RPMI8226 (cell line): ENCODE measurements around the gene BIN1.
"Not testable (repeated sequence)": the region's sequence is repeated elsewhere in the genome, so short reads cannot be mapped to it uniquely, and the experiment has no call there.

Experiments
- DNase-seq: peaks from one replicate; pipeline ENCODE4 v3.0.0-alpha.2; 2015

BIN1 gene

DNA sequence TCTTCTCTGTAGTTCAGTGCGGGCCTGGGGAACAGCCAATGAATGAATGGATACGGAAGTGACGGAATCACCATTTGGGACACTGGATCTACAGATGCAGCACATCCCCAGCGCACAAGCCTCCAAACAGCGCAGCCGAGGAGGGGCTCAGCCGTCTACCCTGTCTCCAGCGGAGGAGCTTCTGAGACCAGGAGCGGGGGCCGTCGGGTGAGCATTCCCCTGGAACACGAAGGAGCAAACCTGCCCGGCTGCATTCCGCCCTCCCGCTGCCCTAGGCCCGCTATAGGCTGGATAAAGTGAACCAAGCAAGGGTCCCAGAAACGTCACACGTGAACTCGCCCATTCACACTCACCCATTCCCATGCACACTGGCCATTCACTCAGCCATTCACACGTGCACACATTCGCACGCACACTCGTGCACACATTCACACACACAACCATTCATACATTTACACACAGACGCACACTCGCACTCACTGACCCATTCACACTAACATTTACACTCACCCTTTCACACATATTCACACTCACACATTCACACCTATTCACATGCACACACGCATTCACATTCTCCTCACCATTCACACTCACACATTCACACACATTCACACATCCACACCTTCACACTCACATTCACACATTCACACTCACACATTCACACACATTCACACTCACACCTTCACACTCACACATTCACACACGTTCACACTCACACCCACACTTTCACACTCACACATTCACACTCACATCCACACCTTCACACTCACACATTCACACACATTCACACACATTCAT, 63.4 kb downstream of the BIN1 start:
- no peak for DNase-seq

DNA sequence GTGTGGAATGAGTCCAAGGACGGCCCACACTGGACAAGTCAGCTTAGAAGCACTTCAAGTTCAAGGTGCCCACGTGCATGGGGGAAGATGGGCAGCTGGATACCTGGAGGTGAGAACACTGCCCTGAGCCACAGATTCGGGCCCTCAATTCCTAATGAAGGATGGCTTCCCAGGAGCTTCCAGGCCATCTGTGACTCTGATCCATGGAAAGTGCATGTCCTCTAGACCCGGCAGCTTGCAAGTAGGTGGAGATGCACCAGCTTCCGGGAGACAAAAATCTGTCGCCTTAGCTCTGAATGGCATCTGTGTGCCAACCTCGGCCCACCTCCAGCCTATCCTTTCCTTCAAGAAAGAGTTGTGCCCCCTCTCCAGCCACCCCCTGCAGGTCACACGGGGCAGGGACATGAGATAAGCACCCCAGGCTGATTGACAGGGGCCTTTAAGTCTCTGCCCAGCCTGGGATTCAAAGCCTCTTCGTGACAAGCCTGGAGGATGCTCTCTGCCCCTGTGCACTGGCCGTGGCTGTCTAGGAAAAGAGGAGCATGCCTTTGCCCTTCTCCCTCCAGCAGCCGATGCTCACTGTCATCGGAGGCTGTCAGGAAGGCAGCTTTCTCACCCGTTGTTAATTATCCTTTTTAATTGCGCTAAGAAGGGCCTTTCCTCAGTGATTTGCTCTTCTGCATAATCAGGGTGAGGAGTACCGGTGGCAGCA, 65.5 kb downstream of the BIN1 start:
- no peak for DNase-seq

DNA sequence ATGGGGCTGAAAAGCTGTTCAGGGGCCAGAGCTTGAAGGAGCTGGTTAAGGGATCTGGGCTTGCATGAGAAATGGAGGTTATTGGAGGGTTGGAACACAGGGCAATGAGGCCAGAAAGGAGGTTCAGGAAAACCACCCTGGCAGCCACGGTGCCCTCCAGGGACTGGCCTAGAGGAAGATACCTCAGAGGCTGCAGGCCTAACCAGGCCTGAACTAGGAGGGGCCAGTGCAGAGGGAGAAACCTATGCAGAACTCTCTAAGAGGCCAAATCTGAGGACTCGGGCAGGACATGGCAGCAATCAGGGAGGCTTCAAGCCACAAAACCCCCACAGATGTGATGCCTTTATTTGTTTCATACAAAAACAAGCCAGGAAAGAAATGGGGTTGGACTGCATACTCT, 66.8 kb downstream of the BIN1 start:
- no peak for DNase-seq

DNA sequence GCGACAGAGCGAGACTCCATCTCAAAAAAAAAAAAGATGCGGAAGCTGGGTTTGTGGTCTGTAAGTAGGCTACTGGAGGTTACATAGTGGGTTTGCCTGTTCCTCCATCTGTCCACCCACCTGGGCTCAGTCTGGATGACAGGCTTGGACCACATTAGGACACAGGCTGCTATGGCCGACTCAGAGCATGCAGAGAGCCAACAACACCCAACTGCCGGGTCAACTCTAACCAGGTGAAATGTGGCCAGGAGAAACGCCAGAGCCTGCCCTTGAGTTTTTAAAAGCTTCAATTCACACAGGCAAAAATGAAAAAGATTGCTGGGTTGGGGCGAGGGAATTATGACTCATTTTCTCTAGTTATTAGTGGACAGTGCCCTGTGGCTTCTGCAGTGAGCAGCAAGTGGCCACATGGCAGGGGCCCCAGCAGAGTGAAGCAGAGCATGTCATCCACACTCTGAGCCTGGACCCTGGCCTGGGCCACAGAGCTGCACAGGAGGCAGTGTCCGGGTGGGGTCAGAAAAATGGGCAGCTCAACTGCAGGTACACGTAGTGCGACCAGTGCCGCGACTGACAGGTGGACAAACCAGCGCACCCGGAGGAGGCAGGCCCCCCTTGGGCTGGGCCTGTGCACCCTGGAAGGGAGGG, 67.4 kb downstream of the BIN1 start:
- no peak for DNase-seq

DNA sequence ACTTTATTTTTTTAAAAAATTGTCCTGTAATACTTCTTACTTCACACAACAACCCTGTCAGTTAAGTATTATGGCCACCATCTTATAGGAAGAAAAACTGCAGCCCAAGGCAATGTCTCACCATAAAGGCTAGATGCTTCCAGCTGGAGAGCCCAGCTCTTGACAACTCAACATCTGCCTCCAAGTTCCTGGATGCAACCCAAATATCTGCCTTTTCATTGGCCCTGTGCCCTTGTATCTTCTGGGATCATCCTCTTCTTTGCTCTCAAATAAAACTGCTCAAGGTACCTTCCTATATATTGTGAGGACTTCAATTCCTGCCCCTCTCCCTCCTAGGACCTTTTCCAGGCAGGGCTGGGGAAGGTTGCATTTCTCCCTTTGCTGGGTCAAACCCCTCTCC, 69.5 kb downstream of the BIN1 start:
- no peak for DNase-seq

DNA sequence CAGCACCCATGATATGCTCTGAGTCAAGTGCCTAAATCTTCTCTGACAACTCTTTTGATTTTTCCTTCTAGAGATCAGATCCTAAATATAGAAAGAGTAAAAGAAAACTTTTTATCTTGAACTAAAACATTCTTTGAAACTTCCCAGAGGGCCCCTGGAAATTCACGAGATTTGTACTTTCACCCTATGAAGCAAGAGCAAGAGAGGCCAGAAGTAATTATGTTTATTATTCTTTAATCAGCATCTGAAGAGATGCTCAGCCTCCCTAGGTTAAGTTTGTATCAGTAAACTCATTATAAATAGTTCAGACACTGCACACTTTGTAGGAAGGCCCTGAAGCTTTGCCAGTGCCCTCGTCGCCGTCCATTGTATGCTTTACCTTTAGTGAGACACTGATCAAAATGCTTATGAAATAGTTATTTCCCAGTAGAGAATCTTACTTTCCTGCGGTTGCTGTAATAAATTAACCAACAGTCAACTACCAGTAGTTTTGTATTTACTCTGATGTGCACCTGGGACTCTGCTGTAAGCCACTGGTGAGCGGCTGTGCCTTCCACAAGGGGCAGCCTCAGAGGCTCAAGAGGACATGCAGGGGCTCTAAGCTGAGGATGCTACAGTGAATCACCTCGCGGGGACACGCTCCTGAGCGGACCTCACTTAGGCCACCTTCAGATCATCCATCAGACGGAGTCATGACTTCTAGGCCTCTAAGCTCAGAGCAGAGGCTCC, 71.9 kb downstream of the BIN1 start:
- no peak for DNase-seq

DNA sequence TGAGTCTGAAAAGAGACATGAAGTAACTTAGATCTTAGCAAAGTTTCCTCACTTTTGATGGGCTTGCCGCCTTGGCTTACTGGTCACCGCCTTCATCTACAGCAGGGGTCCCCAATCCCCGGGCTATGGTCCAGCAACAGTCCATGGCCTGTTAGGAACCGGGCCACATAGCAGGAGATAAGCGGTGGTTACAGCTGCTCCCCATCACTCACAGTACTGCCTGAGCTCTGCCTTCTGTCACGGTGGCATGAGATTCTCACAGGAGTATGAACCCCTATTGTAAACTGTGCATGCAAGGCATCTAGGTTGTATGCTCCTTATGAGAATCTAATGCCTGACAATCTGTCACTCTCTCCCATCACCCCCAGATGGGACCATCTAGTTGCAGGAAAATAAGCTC, 72.9 kb downstream of the BIN1 start:
- no peak for DNase-seq

DNA sequence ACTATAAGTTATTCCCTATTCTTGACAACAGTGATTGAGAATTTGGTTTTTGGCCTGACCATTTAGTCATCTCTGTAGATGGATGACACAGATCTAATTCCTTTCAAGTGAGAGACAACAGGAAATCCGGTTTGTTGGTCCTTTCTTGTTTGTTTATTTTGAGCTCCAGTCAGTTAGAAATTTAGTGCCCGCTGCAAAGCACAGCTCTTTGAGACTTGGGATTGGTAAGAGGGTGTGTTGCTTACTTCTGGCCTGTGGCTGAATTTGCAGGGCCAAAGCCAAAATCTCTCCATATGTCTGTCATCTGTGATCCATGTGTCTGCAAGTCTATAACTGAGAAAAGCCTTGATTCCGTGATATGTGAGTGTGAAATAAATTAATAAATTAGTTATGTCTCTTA, 74.3 kb downstream of the BIN1 start:
- DNase-seq, result no peak

DNA sequence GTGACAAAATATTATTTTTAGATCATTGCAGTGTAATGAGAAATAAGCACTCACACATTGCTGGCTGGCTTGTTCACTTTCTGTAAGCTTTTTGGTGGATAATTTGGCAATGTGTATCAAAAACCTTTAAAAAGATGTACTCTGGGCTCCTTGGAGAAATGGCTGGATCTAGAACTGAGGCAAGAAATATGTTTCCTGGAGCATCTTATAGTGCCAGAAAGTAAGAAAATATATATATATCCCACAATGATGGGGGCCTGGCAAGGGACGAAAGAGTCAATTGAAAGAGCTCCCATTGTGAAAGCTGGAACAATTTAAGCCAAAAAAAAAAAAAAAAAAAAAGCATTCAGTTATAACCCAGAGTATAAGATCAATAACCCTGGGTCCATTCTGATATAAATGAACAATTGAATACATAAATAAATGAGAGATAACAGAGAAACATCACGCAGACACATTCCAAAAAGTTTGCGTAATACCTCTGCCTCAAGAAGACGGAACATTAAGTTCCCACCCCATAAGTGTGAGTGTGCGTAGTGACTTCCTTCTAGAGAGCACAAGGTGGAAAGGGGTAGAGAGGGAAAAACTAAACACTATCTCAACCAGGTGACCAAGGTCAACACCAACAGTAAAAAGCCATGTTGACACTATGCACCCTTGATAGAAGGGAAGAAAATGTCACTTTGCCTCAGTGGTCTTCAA, 77.5 kb downstream of the BIN1 start:
- no peak for DNase-seq

DNA sequence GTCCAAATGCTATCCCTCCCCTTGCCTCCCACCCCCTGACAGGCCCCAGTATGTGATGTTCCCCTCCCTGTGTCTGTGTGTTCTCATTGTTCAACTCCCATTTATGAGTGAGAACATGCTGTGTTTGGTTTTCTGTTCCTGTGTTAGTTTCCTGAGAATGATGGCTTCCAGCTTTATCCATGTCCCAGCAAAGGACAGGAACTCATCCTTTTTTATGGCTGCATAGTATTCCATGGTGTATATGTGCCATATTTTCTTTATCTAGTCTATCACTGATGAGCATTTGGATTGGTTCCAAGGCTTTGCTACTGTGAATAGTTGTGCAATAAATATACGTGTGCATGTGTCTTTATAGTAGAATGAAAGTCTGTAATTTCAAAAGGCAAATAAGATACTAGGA, 78.2 kb downstream of the BIN1 start:
- DNase-seq, result not testable (repeated sequence)

DNA sequence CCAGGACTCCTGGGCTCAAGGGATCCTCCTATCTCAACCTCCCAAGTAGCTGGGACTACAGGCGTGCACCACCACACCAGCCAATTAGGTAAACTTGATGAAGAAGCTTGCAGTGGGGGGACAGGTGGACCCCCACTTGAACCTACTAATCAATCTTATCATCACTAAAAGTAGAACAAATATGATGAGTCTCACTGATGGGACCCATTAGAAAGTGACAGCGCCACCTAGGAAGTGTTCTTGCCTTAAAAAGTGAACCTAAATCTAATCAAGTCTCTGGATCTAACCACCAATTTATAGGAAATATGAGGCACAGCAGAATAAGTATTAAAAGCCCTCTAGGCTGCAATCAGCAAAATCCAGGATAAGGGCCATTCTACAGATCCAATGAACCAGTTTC, 79.2 kb downstream of the BIN1 start:
- no peak for DNase-seq

DNA sequence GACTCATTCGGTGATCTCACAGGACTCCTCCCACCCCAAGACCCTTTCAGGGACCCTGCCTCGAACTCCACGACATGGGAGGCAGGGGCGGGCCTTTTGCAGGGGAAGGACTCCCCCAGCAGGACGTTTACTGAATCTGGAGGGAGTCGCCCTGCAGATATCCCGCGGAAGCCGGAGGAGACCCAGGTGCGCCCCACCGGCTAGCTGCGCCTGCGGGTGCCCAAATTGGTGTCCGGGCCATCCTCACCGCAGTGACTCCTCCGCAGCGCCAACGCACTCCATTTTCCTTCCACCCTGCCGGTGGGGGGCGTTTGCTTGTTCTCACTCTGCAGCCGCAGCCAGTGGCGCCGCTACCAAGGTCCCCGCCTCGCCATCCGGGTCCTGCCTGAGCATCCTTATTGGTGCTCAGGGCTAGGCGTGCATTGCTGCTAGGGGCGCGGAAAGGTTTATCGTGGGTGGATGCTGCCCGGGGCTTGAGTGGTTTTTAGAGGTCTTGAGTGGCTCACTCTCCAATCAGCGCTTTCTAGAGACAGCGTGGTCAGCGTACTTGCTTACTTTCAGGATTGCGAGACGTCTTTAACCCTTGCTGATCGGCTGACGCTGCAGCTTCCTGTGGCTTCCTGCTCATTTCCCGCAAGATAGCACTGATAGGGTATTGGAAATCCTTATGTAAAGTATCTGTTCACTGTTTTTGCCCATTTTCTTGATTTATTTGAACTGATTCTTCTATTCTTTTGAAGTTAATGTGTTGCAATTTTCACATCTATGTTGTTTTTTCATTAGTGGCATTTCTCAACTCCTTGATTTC, 81.4 kb downstream of the BIN1 start:
- peak; percentile 42 for DNase-seq

DNA sequence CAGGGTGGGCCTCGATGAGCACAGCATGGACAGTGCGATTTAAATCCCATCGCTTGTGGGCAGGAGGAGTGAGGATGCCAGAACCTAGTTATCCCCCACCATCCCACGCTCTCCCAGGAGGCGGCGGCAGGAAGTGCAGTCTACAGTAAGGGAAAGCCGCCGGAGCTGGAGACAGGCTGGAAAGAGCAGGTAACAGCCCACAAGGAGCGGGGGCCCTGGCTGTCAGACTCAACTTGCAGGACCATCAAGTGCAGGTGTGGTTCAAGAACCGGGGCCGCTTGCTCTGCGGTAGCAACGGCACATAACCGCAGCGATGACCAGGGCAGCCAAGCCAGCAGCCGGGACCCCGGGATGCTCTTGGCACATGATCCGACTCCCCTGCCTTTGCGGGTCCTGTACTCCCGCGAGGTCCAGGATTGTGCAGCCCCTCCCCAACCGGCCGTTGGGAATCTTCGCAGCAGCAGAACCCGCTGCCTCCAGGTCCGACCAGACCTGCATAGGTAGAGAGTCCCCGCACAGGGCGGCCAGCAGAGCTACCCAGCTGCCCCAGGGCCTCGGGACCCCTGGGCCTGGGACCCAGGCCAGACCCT, 82.1 kb downstream of the BIN1 start:
- no peak for DNase-seq

DNA sequence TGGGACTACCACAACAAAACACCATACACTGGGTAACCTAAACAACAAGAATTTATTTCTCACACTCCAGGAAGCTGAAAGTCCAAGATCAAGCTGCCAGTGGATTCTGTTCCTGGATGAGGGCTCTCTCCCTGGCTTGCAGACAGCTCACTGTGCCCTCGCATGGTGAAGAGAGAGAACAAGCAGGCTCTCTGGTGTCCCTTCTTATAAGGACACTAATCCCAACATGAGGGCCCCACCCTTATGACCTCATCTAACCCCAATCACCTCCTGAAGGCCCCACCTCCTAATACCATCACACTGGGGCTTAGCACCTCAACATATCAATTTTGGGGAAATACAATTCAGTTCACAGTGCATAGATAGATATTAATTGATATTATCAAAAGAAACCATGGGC, 83.5 kb downstream of the BIN1 start:
- no peak for DNase-seq

DNA sequence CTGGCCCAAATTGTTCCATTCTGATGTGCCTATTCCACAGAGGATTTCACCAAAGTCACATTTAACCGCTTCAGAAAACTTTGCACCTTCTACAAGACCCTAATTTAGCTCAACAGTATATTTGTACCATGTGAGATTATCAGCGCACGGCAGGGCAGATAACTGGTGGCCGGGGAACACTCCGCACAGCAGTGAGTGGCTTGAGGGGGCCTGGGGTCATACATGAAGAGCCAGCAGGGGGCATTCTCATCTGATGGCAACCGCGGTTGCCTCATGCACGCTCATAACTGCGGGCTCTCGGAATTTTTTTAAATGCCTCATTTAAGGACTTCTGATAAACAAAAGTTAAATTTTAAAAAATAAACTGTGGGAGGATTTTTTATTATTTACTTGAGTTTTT, 84.1 kb downstream of the BIN1 start:
- DNase-seq, result no peak

DNA sequence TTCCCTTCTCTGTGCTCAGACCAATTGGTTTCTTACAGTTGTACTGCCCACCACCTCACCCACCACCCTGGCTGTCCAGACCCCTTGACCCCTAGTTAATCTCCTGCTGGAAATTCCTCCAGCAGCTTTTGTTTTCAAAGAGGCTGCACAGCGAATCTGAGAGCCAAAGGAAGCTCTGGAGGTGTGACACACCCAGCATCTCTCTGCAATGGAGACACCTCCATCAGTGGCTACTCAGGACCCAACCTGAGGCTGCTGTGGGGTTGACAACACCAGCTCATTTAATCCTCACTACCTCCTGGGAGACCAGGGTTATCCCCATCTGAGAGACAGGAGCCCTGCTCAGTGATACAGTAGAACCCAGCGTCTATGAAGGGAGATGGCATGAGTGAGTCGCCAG, 86.4 kb downstream of the BIN1 start:
- DNase-seq, result no peak

DNA sequence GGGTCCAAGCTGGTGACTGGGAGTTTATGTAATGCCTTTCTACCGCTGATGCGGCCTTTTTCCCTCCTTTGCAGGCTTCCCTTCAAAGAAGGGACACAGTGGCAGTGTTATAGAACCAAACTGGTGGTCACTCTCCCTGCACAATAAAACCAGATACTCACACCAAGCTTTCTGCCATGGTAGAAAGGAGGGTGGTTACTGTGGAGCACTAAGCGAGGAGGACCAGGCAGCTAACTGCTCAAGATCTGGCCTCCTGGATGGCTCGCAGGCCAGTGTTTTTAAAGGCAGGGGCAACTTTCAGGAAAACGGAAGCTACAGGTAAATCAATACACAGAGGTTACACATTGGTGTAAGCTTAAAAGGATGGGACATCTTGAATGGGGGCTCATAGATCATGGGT, 89.4 kb downstream of the BIN1 start:
- DNase-seq, result no peak

DNA sequence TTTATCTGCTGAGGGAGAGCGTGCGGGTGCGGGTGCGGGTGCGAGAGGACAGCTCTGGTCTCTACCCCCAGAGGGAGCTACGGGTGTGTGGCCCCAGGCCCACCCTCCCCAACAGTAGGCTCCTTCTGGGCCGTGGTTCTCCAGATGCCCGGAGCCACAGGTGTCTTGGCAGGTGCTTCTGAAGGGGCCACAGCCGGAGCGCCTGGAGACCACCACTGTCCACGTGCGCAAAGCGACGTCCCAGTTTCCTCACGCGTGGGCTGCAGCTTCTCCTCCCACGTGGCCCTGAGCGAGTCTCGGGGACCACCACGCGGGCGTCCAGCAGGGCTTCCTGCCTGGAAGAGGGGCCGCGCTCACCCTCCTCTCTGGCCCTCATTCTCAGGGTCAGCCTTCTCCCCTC, 90.6 kb downstream of the BIN1 start:
- DNase-seq, result no peak

DNA sequence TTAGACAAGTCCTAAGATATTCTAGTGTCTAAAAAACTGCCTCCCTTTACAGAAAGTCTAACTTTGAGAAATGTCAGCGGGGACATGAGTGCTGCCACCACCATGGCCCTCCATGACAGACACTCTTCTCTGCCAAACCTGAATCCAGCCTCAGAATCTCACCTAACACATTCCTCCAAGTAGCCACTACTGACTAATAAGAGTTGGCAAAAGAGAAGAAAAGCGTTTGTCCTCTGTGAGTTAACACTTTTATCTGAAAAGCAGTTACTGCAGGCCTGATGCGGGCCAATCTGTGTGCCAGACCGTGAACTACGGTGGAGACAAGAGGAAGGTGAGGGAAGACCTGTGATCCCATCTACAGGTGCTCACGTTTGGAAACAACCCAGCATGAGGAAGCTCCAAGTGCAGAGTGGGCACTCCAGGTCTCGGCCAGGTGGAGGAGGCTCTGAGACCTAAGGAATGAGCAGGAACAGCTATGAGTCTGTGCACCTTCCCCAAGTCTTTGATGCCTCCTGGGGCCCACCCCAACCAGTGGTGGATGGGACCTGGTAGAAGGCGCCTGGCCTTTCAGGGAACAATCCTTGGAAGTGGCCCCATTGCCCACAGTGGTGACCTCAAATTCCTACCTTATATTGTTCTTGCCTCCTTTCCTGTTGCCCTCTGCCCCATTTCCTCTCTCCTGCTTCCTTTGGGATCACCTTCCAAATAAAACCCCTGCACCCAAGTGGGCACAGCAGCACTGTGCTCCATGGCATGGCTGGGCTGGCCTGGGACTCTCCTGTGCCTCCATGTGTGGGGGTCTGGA, 91.6 kb downstream of the BIN1 start:
- DNase-seq, result no peak

DNA sequence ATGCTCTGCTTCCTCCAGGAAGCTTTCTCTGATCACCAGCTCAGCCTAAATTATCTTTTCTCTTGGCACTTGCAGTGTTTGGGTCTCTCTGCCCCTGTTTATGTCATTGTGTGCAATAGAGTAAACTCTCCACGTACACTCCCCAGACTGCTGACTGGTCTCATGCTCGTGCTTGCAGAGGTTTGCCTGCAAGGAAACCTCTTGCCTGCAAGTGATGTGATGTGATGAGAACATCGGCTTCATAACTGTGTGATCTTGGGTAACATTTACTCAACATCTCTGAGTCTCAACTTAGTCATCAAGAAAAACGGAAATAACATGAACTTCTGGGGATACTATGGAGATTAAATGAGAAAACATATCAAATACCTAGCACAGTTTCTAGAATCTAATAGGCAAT, 92.3 kb downstream of the BIN1 start:
- no peak for DNase-seq

DNA sequence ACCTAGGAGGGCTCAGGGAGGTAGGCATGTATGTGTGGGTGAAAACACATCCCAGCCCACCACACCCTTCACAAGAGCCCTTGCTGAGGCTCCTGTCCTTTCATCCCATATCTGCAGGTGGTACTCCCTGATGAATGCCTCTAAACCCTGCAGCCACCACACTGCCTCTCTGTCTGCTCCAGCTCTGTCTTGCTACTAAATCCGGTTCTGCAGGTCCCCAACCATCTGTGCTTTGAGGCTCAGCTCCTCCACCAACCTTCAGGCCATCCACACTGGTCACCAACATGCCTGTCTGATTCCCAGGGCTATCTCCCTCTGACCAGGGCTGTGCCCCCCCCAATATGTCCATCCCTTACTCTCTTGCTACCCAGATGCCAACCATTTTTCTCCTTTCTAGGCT, 92.7 kb downstream of the BIN1 start:
- DNase-seq, result no peak
